ENCODE results near the gene OR10C1. TPM values are rescaled to one million over a fixed set of nuclear protein-coding genes. Genes with fewer than 3 reads are reported as not detected.

Gene OR10C1
- total RNA-seq, 4 donors from 2014 or later, result not detected

DNA sequence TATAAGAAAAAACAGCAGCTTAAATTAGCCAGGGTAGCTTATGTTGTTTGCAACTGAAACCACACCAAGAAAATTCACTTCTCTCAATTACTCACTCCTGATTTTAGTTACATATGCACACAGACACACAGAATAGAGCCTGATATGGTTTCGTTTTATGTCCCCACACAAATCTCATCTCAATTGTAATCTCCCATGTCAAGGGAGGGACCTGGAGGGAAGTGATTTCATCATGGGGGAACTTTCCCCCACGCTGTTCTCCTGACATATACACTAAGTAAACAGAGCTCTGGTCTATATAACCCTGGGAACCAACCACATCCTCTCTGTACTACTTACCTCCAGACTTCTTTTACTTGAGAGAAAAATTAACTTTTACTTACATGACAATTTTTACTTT is 14.5 kb upstream of the OR10C1 start:
- no peak for TF ChIP-seq CTCF (IDR thresholded peaks at IDR 0.05; ENCODE audit: low read depth)

DNA sequence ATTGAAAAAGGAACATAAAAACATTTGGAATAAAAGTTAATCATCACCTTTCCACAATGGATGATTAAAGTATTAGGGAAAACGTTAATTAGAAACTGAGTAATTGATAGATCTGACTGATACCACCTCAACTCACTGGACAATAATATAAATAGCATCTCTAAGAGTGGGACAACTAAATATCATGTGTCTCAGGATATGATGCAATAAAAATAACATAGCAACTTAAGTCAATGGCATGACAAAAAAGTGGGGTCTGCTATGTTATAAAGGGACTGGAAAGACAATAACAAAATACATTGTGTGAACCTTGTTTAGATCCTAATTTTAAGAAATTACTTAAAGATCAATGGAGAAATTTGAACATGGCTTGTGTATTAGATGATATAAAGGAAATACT is 14.0 kb upstream of the OR10C1 start:
- TF ChIP-seq CTCF (IDR thresholded peaks at IDR 0.05; ENCODE audit: low read depth), result no peak

GRCh38 chr6:29426654-29427053 is 12.5 kb upstream of the OR10C1 start:
- no peak for TF ChIP-seq CTCF (IDR thresholded peaks at IDR 0.05; ENCODE audit: low read depth)

GRCh38 chr6:29442719-29443118 is 3.6 kb downstream of the OR10C1 start:
- no peak for TF ChIP-seq CTCF (IDR thresholded peaks at IDR 0.05; ENCODE audit: low read depth)

GRCh38 chr6:29447670-29448069 is 8.6 kb downstream of the OR10C1 start:
- no peak for TF ChIP-seq CTCF (IDR thresholded peaks at IDR 0.05; ENCODE audit: low read depth)

GRCh38 chr6:29451471-29452193 is 12.5 kb downstream of the OR10C1 start:
- TF ChIP-seq CTCF (IDR thresholded peaks at IDR 0.05; ENCODE audit: low read depth), result no peak

GRCh38 chr6:29456971-29457370 is 17.9 kb downstream of the OR10C1 start, which contains the start of the genes OR11A1 and OR2H1:
Gene OR11A1, minus strand, starts transcription at chr6:29457071. Its CDS starts 29,430 bp downstream, at chr6:29427641.
Gene OR2H1, plus strand, starts transcription at chr6:29457155. Its CDS starts 4,615 bp downstream, at chr6:29461770.
- no peak for TF ChIP-seq CTCF (IDR thresholded peaks at IDR 0.05; ENCODE audit: low read depth)
